BE2C (cell line): Measurements from ENCODE around the gene NOTO. TPM values are rescaled to one million over a fixed set of nuclear protein-coding genes. Genes with fewer than 3 reads are reported as not detected.
"Not testable (repeated sequence)": the region's sequence is repeated elsewhere in the genome, so short reads cannot be mapped to it uniquely, and the experiment has no call there.

ENCODE experiments used
- DNase-seq: peaks from one replicate; pipeline ENCODE4 v3.0.0-alpha.2; 2020
- H3K27me3 ChIP-seq: fragments of 250-450 bp; sonication (Bioruptor Pico); 2 replicates; pipeline ENCODE4 v1.5.1; 2020; ENCODE audit warnings: mild to moderate bottlenecking
- H3K36me3 ChIP-seq: fragments of 250-450 bp; sonication (Bioruptor Pico); 2 replicates; pipeline ENCODE4 v1.5.1; 2020; ENCODE audit warnings: mild to moderate bottlenecking
- H3K4me1 ChIP-seq: fragments of 250-450 bp; sonication (Bioruptor Pico); 2 replicates; pipeline ENCODE4 v1.5.1; 2020
- H3K4me3 ChIP-seq: 2 replicates; pipeline ENCODE4 v1.5.1; 2011; ENCODE audit warnings: low read depth, low read length
- H3K9me3 ChIP-seq: fragments of 250-450 bp; sonication (Bioruptor Pico); 2 replicates; pipeline ENCODE4 v1.5.1; 2020
- CTCF ChIP-seq: IDR thresholded peaks from 2 replicates; pipeline ENCODE4 v1.5.1; 2012; ENCODE audit warnings: mild to moderate bottlenecking, low read depth, low read length
- polyA plus RNA-seq: library from polyadenylated mRNA; unstranded; fragments of >200 nt; gene quantifications from one replicate; pipeline ENCODE4 v1.2.1, GENCODE V29; 2012; ENCODE audit warnings: low read depth, missing spikeins; ENCODE audit not compliant: insufficient read length, insufficient read depth

NOTO gene, protein sequence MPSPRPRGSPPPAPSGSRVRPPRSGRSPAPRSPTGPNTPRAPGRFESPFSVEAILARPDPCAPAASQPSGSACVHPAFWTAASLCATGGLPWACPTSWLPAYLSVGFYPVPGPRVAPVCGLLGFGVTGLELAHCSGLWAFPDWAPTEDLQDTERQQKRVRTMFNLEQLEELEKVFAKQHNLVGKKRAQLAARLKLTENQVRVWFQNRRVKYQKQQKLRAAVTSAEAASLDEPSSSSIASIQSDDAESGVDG
- polyA plus RNA-seq, result not detected

DNA sequence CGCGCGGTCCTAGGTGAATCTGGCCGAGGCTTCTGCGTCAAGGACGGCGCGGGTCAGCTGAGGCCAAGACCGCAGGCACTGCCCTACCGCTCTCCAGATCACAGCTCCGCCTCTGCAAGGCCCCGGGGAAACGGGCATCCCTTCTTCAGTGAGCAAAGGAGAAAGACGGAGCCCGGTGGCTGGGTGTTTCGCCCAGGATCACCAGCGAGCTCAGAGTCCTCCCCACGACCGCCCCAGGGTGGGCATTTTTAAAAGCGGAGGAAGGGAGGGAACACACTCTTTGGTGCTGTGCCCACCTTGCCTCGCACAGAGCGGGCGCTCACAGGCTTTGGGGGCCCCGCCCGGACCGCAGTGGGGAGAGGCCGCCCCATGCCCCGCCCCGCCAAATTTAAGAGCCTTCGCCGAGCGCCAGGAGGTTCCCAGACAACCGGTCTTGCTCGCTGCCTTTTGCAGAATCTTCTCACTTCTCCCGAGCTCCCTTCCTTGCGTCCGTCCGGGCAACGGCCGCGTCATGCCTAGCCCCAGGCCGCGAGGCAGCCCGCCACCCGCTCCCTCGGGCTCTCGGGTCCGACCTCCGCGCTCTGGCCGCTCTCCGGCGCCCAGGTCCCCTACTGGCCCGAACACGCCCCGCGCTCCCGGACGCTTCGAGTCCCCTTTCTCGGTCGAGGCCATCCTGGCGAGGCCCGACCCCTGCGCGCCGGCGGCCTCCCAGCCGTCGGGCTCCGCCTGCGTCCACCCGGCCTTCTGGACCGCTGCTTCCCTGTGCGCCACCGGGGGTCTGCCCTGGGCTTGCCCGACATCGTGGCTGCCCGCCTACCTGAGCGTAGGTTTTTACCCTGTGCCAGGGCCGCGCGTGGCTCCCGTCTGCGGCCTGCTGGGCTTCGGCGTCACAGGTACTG lies at the start of gene NOTO:
Gene NOTO, plus strand, starts transcription at position 419 of the 899 bp plus-strand sequence. Its CDS starts 93 bp downstream, at position 512.
- H3K4me1 ChIP-seq, result no peaks in the 10 kb centered on the region
- DNase-seq, result no peak
- H3K27me3 ChIP-seq, result peaks cover 40% of the 10 kb centered on the region
- H3K9me3 ChIP-seq, result no peaks in the 10 kb centered on the region
- H3K36me3 ChIP-seq, result no peaks in the 10 kb centered on the region
- no peak within 1 kb of the TSS for H3K4me3 ChIP-seq
- TF ChIP-seq CTCF, result no peak

DNA sequence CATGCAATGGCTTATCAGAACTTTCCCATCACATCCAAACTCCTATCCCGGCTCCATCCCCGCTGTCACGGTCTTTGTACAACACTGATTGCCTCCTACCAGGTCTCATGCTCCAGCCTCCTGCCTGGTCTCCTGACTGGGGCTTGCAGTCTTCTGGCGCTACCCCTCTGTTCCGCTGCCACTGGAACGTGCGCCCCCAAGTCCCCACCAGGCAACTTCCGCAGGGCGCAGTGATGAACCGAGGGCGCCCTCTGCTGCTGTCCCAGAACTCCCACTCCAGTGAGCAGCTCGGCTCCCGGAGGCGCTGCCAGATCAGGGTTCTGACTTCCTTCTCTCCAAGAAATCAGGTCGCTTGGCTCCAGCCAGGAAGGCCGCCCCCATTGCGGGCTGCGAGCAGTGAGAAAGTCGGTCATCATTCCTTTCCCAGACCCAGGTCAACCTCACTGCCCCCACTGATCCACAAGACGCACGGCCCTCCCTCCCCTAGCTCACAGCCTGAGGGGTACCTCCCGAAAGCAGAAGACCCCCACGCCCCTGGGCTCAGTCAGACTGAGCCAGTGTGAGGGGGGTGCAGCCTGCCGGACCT lies 45.7 kb upstream of the NOTO start:
- DNase-seq, result peak; percentile 64
- H3K27me3 ChIP-seq, result peaks cover 3% of the 10 kb centered on the region; the same call in 1 of the 2 replicates
- no peaks in the 10 kb centered on the region for H3K9me3 ChIP-seq
- peak; percentile 65 for TF ChIP-seq CTCF
- no peaks in the 10 kb centered on the region for H3K36me3 ChIP-seq
- no peaks in the 10 kb centered on the region for H3K4me1 ChIP-seq
- no peak overlapping the region for H3K4me3 ChIP-seq

GRCh38 chr2:73162856-73163391 lies 39.5 kb upstream of the NOTO start:
- no peaks in the 10 kb centered on the region for H3K4me1 ChIP-seq
- no peak overlapping the region for H3K4me3 ChIP-seq
- H3K9me3 ChIP-seq, result no peaks in the 10 kb centered on the region
- no peaks in the 10 kb centered on the region for H3K27me3 ChIP-seq
- no peaks in the 10 kb centered on the region for H3K36me3 ChIP-seq
- DNase-seq, result no peak
- no peak for TF ChIP-seq CTCF

DNA sequence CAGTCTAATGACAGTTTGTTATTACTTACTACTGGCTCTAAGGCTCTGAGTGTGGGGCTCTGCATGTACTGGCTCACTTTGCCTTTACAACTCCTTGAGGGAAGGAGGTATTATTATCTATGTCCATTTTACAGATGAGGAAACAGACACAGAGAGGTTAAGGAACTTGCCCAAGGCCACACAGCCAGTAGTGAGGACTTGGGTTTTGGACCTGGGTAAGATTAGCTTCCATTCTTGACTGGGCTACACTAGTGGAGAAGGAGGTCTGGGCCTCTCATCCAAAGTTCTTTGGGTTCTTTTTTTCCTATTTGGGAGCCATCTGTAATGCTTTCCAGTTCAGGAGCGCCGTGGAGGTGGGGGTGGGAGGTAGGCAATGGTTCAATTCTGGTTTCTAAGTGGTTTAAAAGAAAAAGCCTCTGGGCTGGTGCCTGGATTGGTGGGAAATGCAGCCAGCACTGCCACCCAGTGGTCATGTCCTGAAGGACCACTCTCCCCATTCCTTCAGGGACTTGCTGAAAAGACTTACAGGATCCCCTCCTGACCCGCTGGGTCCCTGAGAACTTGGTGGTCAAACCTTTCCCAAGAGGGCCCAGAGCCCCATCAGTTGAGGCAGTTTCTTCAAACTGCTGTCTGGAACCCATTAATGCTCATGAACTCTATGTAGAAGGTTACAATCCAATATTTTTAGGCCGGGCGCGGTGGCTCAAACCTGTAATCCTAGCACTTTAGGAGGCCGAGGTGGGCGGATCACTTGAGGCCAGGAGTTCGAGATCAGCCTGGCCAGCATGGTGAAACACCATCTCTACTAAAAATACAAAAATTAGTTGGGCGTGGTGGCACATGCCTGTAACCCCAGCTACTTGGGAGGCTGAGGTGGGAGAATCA lies 38.6 kb upstream of the NOTO start:
- Histone ChIP-seq H3K4me1 (no peaks in the 10 kb centered on the region), H3K4me3 (no peak overlapping the region), H3K27me3 (no peaks in the 10 kb centered on the region), H3K36me3 (no peaks in the 10 kb centered on the region), H3K9me3 (no peaks in the 10 kb centered on the region)
- DNase-seq, result peak; percentile 56
- TF ChIP-seq CTCF, result peak; percentile 77

DNA sequence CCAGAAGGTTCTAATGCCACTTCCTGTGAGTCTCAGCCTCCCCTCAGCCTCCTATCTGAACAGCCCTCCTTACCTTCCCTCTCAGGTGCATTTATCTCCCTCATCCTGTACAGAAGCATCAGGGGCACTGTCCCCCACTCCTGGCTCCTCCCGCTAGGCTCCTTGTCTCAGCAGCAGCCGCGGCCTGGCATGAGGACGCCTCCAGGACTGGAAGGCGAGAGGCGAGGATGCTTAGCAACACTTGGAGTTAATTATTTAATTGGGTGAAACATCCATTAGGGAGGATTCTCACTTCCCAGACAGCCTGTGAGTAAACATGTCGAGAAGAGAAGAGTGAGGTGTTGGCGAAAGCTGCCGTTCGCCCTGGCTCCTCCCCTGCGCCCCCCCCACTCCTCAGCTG lies 36.4 kb upstream of the NOTO start:
- H3K9me3 ChIP-seq, DNase-seq, H3K36me3 ChIP-seq: not testable (repeated sequence)

GRCh38 chr2:73166813-73167212 lies 35.6 kb upstream of the NOTO start:
- H3K27me3 ChIP-seq, H3K4me1 ChIP-seq, H3K9me3 ChIP-seq, DNase-seq, H3K36me3 ChIP-seq, H3K4me3 ChIP-seq: not testable (repeated sequence)

More for the DNA sequence above, 36.4 kb upstream of the NOTO start:
- H3K4me1 ChIP-seq, H3K4me3 ChIP-seq, H3K27me3 ChIP-seq: not testable (repeated sequence)

DNA sequence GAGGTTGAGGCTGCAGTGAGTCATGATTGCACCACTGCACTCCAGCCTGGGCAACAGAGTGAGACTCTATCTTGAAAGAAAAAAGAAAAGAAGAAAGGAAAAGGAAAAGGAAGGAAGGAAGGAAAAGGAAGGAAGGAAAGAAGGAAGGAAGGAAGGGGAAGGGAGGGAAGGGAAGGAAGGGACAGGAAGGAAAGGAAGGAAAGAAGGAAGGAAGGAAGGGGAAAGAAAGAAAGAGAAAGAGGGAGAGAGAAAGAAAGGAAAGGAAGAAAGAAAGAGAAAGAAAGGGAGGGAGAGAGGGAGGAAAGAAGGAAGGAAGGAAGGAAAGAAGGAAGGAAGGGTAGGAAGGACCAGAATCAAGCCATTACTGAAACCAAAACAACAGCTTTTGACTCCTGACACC lies 34.0 kb upstream of the NOTO start:
- H3K27me3 ChIP-seq, H3K4me3 ChIP-seq, H3K4me1 ChIP-seq, H3K9me3 ChIP-seq, DNase-seq, H3K36me3 ChIP-seq: not testable (repeated sequence)

DNA sequence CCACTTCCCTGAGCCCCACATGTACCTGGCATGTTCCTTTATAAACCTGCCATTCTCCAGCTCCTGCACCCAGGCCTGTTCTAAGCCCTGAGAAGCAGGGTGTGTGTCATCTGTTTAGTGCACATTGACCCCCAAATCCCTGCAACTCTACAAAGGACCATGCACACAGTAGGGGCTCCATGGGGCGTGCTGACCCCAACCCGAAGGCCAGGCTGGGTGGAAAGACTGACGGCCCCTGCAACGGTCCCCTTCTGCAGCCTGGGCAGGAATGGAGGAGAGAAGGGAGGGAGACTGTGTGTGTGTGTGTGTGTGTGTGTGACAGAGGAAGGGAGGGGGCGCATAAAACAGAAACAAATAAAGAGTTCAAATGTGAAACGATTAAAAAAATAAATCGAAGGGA lies 32.0 kb upstream of the NOTO start:
- H3K9me3 ChIP-seq, H3K4me1 ChIP-seq, H3K4me3 ChIP-seq, DNase-seq, H3K36me3 ChIP-seq, H3K27me3 ChIP-seq: not testable (repeated sequence)
